ENCODE results near the gene RAB11FIP3. TPM values are rescaled to one million over a fixed set of nuclear protein-coding genes. Genes with fewer than 3 reads are reported as not detected.

RAB11FIP3 gene
- total RNA-seq, 2 experiments from 2014 or later: 29.0 to 51.2 TPM

- intact Hi-C loops (cut with micrococcal nuclease; ENCODE audit: unreplicated experiment): no loop called here
- DNase-seq (ENCODE audit: low spot score): no peak
Measured at GRCh38 chr16:557463-558297, 132.2 kb downstream of the RAB11FIP3 start.

GRCh38 chr16:558298-559020, 133.0 kb downstream of the RAB11FIP3 start:
- intact Hi-C loops (cut with micrococcal nuclease; ENCODE audit: unreplicated experiment): no loop called here
- TF ChIP-seq EZH2phosphoT487 (IDR thresholded peaks at IDR 0.05; ENCODE audit: borderline replicate concordance, low read depth, low read length) (no peak), CTCF (conservative IDR thresholded peaks at IDR 0.05; ENCODE audit: low read length) (no peak)
- no peaks in the 10 kb centered on the region for H4K20me1 ChIP-seq (ENCODE audit: insufficient read depth, low read length)
- no peak overlapping the region for H3K4me3 ChIP-seq (ENCODE audit: low read depth, low read length, poor library complexity, severe bottlenecking)
- no TSS peak for BruUV-seq (replicated peaks)
- H3K36me3 ChIP-seq (ENCODE audit: insufficient read depth, low read length): no peaks in the 10 kb centered on the region
- no peak overlapping the region for H3K4me2 ChIP-seq (ENCODE audit: low read length)
- no peaks in the 10 kb centered on the region for H3K9me2 ChIP-seq (ENCODE audit: insufficient read depth, low read length)
- H3K9me3 ChIP-seq (ENCODE audit: low read length): no peaks in the 10 kb centered on the region
- no peak overlapping the region for H2AFZ ChIP-seq (ENCODE audit: low read length)
- no peaks in the 10 kb centered on the region for H3K79me2 ChIP-seq (ENCODE audit: insufficient read depth, low read depth, low read length)
- no peak for DNase-seq (ENCODE audit: low spot score)
- CTCF ChIA-PET (ENCODE audit: unreplicated experiment): no interaction called here
- no peak overlapping the region for H3K27ac ChIP-seq (ENCODE audit: low read depth, low read length, poor library complexity, severe bottlenecking)
- POLR2A ChIA-PET: no interaction called here
- no peaks in the 10 kb centered on the region for H3K4me1 ChIP-seq (ENCODE audit: insufficient read depth, low read length, poor library complexity, severe bottlenecking)

More at GRCh38 chr16:557463-558297, 132.2 kb downstream of the RAB11FIP3 start:
- Histone ChIP-seq H2AFZ (ENCODE audit: low read length) (no peak overlapping the region), H3K4me1 (ENCODE audit: insufficient read depth, low read length, poor library complexity, severe bottlenecking) (no peaks in the 10 kb centered on the region), H3K4me2 (ENCODE audit: low read length) (no peak overlapping the region), H3K27ac (ENCODE audit: low read depth, low read length, poor library complexity, severe bottlenecking) (no peak overlapping the region), H3K9me2 (ENCODE audit: insufficient read depth, low read length) (no peaks in the 10 kb centered on the region), H3K79me2 (ENCODE audit: insufficient read depth, low read depth, low read length) (no peaks in the 10 kb centered on the region), H4K20me1 (ENCODE audit: insufficient read depth, low read length) (no peaks in the 10 kb centered on the region), H3K4me3 (ENCODE audit: low read depth, low read length, poor library complexity, severe bottlenecking) (no peak overlapping the region), H3K9me3 (ENCODE audit: low read length) (no peaks in the 10 kb centered on the region), H3K36me3 (ENCODE audit: insufficient read depth, low read length) (no peaks in the 10 kb centered on the region)
- CTCF ChIA-PET (ENCODE audit: unreplicated experiment): no interaction called here
- no TSS peak for BruUV-seq (replicated peaks)
- POLR2A ChIA-PET: no interaction called here
- TF ChIP-seq CTCF (conservative IDR thresholded peaks at IDR 0.05; ENCODE audit: low read length): no peak
- no peak for TF ChIP-seq EZH2phosphoT487 (IDR thresholded peaks at IDR 0.05; ENCODE audit: borderline replicate concordance, low read depth, low read length)

GRCh38 chr16:559021-559380, 133.6 kb downstream of the RAB11FIP3 start:
- no peaks in the 10 kb centered on the region for H3K9me3 ChIP-seq (ENCODE audit: low read length)
- CTCF ChIA-PET (ENCODE audit: unreplicated experiment): no interaction called here
- H3K9me2 ChIP-seq (ENCODE audit: insufficient read depth, low read length): no peaks in the 10 kb centered on the region
- no peaks in the 10 kb centered on the region for H3K79me2 ChIP-seq (ENCODE audit: insufficient read depth, low read depth, low read length)
- intact Hi-C loops (cut with micrococcal nuclease; ENCODE audit: unreplicated experiment): no loop called here
- H3K27ac ChIP-seq (ENCODE audit: low read depth, low read length, poor library complexity, severe bottlenecking): no peak overlapping the region
- no peak for TF ChIP-seq CTCF (conservative IDR thresholded peaks at IDR 0.05; ENCODE audit: low read length)
- TF ChIP-seq EZH2phosphoT487 (IDR thresholded peaks at IDR 0.05; ENCODE audit: borderline replicate concordance, low read depth, low read length): no peak
- H4K20me1 ChIP-seq (ENCODE audit: insufficient read depth, low read length): no peaks in the 10 kb centered on the region
- H3K4me1 ChIP-seq (ENCODE audit: insufficient read depth, low read length, poor library complexity, severe bottlenecking): no peaks in the 10 kb centered on the region
- no peak overlapping the region for H3K4me3 ChIP-seq (ENCODE audit: low read depth, low read length, poor library complexity, severe bottlenecking)
- H2AFZ ChIP-seq (ENCODE audit: low read length): no peak overlapping the region
- DNase-seq (ENCODE audit: low spot score): no peak
- POLR2A ChIA-PET: no interaction called here
- no peaks in the 10 kb centered on the region for H3K36me3 ChIP-seq (ENCODE audit: insufficient read depth, low read length)
- no TSS peak for BruUV-seq (replicated peaks)
- H3K4me2 ChIP-seq (ENCODE audit: low read length): no peak overlapping the region

Data from OCI-LY7 (cell line).